ENCODE measurements around the gene RALB.

Gene RALB

DNA sequence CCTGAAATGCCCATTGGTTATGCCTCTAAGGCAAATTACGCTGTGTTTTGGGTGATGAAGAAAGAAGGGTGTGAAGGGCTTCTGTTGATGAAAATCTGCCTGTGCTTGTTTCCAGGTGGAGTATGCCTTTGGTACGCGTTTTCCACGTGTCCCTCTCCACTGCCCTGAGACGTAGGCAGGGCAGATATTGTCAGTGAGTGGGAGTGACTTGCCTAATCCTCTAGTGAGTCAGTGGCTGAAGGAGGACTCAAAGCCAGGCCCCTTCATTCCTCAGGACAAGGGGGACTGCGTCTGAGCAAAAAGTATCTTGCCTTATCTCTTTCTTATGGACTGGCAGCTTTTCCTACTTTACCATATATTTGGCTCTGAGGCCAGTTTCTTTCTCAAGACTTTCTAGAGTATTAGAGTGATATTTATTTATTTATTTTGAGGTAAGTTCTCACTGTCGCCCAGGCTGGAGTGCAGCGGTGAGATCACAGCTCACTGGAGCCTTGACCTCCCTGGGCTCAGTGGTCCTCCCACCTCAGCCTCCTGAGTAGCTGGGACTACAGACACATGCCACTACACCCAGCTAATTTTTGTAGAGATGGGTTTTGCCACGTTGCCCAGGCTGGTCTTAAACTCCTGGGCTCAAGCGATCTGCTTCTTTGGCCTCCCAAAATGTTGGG lies 10.2 kb downstream of the RALB start:
- no peak for DNase-seq (ENCODE audit: low read depth)

DNA sequence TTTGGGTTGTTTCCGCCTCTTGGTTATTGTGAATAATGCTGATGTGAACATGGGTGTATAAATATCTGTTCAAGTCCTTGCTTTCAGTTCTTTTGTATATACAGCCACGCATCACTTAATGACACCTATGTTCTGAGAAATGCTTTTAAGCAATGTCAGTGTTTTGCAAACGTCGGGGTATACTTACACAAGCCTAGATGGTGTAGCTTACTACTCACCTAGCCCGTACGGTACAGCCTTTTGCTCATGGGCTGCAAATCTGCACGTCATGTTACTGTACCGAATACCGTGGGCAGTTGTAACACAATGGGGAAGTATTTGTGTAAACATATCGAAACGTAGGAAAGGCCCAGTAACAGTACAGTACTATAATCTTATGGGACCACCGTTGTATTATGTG lies 12.4 kb downstream of the RALB start:
- DNase-seq (ENCODE audit: low read depth), result no peak

- DNase-seq (ENCODE audit: low read depth), result no peak
Observed at GRCh38 chr2:120267348-120267747, 14.7 kb downstream of the RALB start.

GRCh38 chr2:120269076-120269744 lies 16.6 kb downstream of the RALB start:
- DNase-seq (ENCODE audit: low read depth), result no peak

DNA sequence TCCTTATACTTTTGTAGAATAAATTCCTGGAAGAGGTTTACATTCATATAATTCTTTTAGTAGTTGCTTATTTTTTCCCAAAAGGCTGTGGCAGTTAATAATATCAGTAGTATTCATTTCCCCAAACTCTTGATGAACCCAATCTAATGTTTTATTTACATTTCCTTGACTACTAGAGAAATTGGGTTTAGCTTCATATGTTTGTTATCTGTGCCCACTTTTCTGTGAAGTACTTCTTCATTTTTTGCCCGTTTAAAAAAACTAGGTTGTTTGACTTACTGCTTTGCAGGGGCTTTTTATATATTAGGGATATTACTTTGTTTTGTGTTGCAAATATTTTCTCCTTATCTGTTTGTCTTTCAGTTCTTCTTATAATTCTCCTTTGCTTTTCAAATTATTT lies 17.2 kb downstream of the RALB start:
- no peak for DNase-seq (ENCODE audit: low read depth)

DNA sequence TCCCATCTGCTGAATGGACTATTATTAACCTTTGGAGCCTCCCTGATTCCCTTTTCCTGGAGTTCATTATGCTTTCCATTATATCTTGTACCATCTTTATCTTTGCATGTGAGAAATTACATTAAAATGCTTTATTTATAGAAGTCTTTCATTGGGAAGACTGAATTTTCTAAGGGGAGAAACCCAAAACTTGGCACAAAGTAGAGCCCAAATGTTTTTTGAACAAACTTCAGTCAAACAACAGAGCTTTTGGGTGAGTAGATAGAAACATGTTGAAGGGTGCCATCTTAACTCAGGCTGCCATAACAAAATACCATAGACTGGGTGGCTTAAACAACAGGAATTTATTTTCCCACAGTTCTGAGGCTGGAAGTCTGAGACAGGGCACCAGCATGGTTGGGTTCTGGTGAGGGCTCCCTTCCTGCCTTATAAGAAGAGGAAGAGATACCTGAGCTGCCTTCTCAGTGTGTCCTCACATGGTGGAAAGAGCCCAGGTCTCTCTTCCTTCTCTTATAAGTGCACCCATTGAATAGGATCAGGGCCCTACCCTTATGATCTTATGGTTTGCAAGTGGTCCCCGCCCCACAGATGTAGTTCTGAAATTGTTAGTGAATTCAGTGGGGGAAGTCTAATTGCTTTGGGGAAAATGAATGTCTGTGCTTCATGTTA lies 19.2 kb downstream of the RALB start:
- DNase-seq (ENCODE audit: low read depth), result no peak

DNA sequence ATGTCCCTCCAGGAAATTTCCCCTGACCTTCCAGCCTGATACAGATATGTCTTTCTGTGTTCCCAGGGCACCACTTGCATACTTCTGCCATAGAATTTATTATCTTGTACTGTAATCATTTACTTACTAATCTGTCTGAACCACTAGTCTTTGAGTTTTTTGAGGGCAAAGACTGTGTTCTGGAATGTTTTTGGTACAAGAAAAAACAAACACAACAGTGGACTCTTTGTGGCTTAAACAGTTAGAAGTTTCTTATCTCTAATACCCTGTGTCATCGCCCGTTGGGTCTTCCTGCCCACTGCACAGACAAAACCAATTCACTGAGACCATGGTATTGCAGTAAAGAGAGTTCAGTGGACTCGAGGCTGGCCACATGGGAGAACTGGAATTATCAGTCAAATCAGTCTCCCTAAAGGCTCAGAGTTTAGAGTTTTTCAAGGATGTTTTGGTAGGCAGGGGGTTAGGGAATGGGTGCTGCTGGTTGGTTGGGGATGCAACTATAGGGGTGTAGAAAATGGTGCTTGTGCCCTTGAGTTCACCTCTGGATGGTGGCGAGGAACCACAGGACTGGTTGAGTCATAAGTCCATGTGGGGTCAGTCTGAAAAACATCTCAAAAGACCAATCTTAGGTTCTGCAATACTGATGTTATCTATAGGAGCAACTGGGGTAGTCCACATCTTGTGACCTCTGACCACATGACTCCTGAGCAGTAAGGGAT lies 20.3 kb downstream of the RALB start:
- no peak for DNase-seq (ENCODE audit: low read depth)

- DNase-seq (ENCODE audit: low read depth), result no peak
Observed at GRCh38 chr2:120275617-120276400, 23.2 kb downstream of the RALB start.

DNA sequence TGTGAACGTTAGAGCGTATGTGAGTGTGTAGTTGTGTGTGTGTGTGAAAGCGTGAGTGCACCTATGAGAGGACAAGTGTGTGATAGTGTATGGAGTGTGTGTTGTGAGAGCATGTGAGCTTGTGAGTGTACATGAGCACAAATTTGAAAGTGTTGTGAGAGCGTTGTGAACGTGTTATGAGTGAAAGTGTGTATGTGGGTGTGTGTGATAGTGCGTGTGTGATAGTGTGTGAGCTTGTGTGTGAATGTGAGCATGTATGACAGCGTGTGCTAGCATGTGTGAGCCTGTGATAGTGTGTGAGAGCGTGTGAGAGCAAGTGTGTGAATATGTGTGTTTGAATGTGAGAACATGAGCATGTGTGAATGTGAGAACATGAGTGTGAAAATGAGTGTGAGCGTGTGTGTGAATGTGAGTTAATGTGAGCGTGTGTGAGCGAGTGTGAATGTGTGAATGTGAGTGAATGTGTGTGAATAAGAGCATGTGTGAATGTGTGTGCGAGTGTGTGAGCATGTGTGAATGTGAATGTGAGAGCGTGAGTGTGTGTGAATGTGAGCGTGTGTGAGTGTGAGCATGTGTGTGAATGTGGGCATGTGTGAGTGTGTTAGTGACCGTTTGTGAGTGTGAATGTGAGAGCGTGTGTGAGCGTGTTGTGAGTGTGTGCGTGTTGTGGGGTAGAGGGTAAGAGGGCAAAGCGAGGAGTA lies 25.0 kb downstream of the RALB start:
- DNase-seq (ENCODE audit: low read depth), result no peak

GRCh38 chr2:120278901-120279300 lies 26.2 kb downstream of the RALB start:
- no peak for DNase-seq (ENCODE audit: low read depth)

GRCh38 chr2:120279708-120280107 lies 27.1 kb downstream of the RALB start:
- DNase-seq (ENCODE audit: low read depth), result no peak

DNA sequence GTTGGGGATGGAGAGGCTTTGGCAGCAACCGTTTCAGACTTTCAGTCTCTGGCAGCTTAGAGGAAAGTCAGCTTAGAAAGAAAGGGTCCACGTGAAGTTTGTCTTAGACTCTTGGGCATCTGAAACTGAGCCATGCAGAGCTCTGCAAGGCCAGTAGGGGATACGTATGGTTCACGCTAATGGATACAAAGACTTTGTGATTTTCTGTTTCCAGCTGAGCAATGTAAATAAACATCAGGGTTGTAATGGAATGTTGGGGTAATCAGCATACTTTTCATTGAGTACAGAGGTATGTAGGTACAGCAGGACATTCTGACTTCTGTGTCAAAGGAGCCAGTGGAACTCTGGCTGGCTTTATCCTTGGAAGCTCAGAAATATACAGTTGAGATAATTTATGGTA lies 31.0 kb downstream of the RALB start:
- DNase-seq (ENCODE audit: low read depth), result no peak

DNA sequence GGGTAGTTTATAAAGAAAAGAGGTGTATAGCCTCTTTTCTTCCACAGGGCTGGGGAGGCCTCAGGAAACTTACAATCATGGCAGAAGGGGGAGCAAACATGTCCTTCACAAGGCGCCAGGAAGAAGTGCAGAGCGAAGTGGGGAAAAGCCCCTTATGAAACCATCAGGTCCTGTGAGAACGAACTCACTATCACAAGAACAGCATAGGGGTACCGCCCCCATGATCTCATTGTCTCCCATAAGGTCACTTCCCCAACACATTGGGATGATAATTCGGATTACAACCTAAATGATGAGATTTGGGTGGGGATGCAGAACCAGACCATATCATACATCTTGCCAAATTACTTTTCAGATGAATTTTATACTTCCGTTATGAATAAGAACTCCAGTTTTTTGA lies 32.4 kb downstream of the RALB start:
- no peak for DNase-seq (ENCODE audit: low read depth)

- no peak for DNase-seq (ENCODE audit: low read depth)
Observed at GRCh38 chr2:120287183-120288015, 34.7 kb downstream of the RALB start.

DNA sequence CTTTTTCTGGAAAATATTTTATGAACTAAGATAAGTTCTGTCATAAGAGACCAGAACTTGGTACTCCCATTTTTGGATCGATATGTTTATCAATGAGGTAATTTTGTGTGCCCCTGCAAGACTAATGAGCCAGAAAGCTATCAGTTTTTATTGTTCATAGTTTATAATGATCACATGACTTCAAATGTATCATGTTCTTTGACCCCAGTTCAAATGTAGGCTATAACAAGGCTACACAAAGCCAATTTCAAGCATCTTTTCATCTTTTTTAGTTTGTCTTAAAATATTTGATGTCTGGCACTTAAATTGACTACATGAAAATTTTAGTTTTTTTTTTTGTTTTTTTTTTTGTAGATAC lies 35.3 kb downstream of the RALB start:
- DNase-seq (ENCODE audit: low read depth), result no peak

GRCh38 chr2:120289221-120289906 lies 36.7 kb downstream of the RALB start:
- DNase-seq (ENCODE audit: low read depth), result no peak

- no peak for DNase-seq (ENCODE audit: low read depth)
Observed at GRCh38 chr2:120290737-120291136, 38.1 kb downstream of the RALB start.

DNA sequence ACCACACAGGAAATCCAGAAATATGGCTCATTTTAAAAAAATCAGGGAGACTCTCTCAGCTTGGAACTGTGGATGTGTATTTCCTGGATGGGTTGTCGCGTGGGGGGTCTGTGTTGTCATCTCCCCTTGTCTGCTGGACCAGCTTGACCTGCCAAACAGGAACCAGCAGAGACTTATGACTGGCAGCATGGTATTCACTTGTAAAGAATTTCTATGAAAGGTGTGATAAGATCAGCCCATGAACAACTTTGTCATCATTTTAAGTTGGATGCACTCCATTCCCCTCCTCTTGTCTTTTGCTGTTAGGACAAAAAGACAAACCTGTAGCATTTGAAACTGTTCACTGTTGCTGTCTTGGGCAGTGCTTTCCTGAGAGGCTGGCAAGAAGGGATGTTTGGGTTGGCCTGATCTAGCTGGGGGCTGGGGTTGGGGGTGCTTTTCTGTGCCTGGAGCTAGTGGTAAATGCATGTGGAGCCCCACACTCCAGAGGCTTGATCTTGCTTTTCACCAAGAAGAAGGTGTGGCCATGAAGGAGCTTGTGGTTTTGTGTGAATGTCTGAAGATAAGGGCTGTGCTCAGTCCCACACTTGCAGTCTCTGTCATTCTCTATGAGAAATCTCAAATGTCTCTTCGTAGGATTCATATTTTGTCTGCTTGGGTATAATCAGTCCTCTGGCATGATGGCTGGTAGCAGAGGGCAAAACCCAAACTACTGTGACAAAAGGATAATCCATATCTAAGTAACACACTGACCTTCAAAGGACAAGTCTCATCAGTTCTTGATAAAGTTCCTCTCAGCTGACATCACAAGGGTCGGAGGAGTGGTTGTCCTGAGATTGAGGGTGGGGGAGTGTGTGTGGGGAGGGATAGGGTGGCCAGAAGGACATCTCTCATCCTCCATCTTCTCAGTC lies 39.0 kb downstream of the RALB start:
- no peak for DNase-seq (ENCODE audit: low read depth)
